ENCODE results near the gene SLC49A4.

Gene SLC49A4

DNA sequence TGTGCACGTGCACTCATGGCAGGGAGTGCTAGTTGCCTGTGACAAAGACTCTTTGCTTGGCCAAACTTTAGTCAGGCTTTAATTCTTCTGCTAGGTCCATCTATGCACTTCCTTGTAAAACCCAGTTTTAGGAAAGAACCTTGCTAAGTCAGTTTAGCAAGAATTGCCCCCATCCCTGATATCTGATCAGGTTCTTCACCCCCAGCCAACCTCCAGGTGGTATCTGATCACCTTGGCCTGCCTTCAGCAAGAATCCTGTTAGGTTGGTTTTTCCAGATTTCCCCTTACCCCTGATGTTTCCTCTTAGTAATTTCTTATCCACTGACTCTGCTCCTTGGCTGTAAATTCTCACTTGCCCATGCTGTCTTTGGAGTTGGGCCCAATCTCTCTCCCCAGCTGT, 9.6 kb upstream of the SLC49A4 start:
- DNase-seq (no peak), ATAC-seq (no peak)

DNA sequence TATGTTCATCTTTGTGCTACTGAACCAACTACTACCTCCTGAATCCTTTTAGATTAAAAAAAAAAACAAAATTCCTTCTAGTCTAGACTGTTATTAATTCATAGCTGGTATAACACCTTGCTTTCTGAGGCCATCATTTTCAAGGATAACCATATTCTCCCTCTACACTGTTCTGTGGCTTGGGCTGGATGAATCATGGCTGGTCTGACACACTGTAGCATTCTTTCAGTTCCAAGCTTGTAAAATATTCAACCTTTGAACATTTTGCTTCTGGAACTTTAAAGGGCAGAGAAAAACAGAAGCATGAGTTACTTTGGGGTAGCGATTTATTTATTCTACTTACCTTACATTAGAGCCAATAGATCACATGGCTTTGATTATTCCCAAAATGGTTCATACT, 8.8 kb upstream of the SLC49A4 start:
- DNase-seq (no peak), ATAC-seq (peak; percentile 85)

DNA sequence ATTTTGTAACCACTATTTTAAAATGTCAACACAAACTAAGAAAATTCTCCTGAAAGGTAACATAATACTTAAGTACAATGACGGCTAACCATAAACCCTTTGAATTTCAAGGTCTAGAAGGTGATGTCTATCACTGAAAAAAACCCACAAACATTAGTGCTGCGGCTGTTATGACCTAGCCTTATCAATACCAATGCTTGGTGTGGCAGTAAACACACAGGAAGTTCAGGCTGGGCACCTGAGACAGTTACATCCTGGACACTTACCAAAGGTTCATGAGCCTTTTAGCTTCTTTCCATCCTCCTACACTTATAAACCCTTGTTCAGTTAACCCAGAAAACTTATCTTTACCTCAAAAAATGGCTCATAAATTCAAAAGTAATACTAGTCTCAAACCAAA, 7.0 kb upstream of the SLC49A4 start:
- no peak for ATAC-seq

DNA sequence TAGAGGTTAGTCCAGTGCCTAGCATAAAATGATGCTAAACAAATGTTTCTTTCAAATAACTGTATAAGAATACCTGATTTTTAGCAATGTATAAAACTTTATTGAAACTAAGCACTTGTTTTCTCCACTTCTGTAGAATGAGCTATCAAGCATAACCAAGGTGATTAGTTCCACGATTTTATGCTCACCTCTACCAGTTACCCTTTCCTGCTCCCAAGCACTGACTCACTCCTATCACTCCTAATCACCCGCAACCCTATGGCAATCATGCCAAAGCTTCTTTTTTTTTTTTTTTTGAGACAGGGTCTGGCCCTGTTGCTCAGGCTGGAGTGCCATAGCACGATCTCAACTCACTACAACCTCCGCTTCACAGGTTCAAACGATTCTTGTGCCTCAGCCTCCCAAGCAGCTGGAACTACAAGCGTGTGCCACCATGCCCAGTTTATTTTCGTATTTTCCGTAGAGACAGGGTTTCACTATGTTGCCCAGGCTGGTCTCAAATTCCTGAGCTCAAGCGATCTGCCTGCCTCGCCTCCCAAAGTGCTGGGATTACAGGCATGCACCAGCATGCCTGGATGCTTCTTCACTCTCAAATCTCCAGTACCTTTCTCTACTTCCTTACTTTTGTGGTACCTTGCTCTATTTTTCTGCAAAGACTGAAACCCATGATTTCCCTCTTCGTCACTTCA, 5.1 kb upstream of the SLC49A4 start:
- ATAC-seq (no peak), DNase-seq (no peak)

More for the DNA sequence above, 7.0 kb upstream of the SLC49A4 start:
- DNase-seq: no peak

DNA sequence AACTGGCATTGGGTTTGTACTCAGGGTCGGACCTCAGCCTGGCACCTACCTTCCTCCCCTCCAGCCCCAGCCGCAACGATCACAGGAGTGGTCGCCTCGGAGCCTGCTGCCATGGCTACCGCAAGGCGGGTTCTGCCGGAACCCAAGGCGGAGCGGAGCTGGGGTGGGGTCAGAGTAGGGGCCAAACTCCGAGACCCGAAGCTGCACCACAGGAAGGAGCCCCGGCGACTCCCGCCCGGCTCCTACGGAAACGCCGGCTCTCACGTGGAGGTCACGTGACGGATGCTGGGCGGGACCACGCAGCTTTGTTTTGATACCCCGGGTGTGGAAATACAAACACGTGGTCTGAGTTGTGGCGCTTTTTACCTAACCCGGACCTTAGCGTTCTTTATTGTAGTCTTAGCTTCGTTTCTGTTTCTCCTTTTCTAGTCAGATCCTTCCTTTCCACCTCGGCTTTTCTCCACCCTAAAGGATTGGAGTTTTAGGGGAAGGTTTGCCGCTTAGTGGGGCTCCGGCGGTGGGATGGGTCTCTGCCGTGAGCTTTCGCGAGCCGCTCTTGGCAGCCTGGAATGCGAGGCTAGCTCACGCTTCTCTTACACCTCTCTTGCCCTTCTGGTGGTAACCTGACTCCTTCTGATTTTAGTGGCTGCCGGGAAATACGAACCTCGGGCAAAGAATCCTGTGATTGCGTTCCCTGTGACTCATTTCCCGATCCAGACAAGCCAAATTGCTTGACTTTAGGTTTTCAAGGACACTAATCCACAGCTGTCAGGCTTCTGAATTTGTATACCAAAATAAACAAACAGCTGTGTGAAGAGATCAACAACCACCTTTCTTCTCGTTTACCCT, 1.1 kb upstream of the SLC49A4 start, which contains the start of gene HSPBAP1:
Gene HSPBAP1 (minus strand): TSS at position 264 of the 849 bp plus-strand sequence. CDS start 151 bp downstream, at position 113.
- ATAC-seq: peak; percentile 59
- peak; percentile 92 for DNase-seq

DNA sequence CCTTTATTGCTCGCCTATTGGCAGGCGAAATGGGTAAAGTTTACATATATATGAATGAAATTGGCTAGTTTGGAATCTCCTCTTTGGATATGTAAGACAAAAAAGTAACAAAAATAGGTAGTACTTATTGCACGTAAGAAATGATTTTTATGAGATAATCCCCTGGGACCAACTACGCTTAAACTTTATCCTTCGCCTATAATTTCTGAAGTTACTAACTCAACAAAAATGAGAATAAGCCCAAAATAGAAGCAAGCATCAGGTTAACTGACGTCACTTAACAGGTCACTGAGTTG, 438 bp upstream of the SLC49A4 start:
- no peak for DNase-seq

DNA sequence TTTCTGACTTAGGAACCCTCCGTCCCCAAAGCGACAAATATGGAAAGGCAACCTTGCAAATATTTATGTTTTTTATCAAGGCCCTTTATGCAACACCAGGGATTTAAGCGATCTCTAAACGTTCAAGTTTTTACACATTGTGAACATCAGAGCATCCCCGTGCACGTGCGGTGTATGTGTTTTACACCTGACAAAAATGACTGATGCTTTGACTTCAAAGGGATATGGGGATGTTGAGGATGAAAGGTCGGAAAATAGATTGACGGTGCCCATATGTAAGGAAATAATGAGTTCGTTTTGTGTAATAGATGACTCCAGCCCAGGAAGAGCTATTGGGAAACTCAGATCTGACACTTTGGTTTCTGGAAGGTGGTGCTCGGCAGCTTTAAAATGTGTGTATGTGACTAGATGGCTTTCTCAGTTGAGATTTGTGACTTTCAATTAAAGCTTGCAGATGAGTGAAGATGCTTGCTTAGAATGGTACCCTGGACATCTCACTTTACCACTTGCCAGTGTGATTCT, 866 bp downstream of the SLC49A4 start:
- DNase-seq (no peak), ATAC-seq (no peak)

More for the DNA sequence above, 438 bp upstream of the SLC49A4 start:
- no peak for ATAC-seq

DNA sequence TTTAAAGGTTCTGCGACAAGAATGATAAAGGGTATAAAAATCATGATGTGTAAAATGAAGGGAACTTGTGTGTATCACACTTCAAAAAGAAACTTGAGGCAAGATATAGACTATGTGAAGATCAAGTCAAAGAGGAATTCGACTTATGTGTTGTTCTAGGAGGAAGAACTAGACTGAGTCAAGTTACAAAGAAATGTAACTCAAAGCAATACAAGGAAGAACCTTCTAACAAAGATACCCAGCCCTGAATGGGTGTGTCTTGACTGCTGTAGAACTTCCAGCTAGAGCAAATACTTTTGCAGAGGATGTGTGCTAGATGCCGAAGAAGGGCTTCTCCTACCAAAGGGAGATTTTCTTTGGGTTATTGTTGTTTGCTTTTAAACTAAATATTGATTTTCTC, 2.4 kb downstream of the SLC49A4 start:
- ATAC-seq (no peak), DNase-seq (no peak)

DNA sequence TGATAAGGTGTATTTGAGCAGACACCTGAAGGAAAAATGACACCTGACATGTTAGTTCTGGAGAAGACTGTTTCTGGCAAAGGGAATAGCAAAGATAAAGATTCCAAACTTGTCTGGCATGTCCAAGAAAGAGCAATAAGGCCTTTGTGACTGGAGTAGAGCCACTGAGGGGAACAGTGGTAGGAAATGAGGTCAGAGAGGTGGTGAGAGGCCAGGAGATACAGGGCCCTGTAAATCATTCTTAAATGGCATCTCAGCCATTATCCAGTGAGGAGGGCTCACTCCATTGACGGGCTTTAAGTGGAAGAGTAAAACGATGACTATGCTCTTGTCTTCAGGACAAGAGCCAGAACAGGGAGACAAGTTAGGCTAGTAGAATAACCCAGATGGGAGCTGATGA, 4.5 kb downstream of the SLC49A4 start:
- DNase-seq (no peak), ATAC-seq (no peak)

DNA sequence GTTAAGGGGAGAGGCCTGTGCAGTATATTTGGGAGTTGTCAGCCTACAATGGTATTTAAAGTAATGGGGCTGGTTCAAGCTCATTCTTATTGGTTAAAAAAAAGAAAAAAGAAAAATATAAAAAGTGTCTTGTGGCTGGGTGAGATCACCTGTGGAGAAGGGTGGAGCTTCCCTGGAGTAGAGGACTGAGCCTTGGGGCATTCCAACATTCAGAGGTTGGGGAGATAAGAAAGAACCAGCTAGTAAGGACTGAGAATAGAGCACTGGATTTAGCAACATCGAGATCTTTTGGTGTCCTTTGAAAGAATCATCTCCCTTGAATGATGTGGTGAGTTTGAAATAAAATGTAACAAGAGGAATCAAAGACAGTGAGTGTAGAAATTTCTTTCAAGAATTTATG, 5.2 kb downstream of the SLC49A4 start:
- ATAC-seq (no peak), DNase-seq (no peak)

DNA sequence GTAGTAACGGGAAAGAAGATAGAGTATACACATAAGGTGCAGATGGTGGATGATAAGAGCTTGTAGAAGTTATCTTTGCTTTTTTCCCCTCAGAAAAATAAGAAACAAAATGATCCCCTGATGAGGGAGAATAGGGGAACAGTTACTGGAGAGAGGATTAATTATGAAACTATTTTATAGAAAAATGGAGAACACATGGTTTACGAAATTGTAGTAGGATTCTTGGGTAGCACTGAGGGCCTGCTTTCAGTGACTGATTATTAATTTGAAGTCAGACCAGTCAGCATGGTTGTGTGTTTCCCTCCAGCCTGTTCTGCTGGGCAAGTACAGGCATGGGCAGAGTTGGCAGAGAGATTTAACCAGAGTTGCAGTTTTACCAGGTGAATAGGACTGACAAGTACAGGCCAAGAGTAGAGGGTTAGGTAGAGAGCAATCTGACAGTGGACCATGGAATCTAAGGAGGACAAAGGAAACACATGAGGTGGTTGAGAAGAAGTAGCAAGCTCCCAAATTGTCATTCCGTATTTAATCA, 5.9 kb downstream of the SLC49A4 start:
- ATAC-seq: no peak
- DNase-seq: no peak

DNA sequence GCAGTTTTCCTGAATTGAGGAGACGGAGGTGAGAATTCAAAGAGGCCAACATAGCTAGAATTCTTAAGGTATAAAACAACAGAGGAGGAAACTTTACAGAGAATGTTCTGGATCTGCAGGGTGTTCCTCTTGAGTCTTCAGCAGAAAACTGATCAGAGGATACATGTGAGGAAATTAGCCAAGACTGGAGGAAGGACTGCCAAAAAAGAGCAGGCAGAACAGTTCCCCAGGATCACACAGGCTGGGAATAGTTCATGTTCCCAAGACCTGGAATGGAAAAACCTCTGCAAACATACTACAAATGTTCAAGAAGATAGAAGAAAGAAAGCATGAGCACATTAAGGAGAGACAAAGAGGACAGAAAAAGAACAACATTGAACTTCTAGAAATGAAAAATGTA, 7.5 kb downstream of the SLC49A4 start:
- no peak for DNase-seq
- no peak for ATAC-seq

DNA sequence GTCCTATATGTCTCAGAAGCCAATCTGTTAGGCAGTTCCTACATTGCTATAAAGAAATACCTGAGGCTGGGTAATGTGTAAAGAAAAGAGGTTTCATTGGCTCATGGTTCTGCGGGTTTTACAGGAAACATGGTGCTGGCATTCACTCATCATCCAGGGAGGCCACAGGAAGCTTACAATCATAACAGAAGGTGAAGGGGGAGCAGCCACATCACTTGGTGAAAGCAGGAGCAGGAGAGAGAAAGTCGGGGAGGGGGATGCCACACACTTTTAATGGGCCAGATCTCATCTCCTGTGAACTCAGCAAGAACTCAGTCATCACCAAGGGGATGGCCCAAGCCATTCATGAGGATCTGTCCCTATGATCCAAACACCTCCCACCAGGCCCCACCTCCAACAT, 9.1 kb downstream of the SLC49A4 start:
- ATAC-seq (no peak), DNase-seq (no peak)

DNA sequence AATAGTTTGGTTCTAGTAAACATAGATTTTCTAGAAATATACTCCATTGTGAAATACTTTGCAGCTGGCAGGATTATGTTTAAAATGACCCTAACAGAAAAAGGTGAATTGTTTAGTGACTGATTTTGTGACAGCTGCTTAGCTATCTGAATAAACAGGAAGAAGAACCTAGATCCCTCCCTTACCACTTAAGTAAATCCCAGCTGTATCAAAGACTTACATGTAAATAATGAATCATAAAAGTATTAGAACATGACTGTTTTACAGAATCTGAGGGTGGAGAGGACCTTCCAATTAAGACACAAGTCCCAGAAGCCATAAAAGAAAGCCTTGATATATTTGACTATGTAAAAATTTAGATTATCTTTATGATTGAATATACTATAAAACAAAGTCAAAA, 15.9 kb downstream of the SLC49A4 start:
- no peak for ATAC-seq
- DNase-seq: no peak

DNA sequence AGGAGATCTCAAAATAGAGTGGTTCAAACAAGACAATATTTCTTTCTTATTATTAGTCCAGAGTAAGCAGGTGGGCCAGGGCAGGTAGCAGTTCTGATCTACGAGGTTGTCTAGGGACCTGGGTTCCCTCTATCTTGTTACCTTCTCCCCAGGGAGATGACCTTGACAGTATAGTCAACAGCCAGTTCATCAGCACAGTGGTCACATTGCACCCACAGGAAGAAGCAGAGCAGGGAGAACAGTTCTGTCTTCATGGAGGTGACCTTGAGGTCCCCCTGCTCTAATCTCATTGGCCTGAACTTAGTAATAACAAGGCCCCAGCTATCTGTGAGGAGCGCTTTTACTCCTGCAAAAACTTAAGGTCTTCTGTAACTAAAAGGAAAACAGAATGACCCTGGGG, 21.7 kb downstream of the SLC49A4 start:
- DNase-seq: no peak

DNA sequence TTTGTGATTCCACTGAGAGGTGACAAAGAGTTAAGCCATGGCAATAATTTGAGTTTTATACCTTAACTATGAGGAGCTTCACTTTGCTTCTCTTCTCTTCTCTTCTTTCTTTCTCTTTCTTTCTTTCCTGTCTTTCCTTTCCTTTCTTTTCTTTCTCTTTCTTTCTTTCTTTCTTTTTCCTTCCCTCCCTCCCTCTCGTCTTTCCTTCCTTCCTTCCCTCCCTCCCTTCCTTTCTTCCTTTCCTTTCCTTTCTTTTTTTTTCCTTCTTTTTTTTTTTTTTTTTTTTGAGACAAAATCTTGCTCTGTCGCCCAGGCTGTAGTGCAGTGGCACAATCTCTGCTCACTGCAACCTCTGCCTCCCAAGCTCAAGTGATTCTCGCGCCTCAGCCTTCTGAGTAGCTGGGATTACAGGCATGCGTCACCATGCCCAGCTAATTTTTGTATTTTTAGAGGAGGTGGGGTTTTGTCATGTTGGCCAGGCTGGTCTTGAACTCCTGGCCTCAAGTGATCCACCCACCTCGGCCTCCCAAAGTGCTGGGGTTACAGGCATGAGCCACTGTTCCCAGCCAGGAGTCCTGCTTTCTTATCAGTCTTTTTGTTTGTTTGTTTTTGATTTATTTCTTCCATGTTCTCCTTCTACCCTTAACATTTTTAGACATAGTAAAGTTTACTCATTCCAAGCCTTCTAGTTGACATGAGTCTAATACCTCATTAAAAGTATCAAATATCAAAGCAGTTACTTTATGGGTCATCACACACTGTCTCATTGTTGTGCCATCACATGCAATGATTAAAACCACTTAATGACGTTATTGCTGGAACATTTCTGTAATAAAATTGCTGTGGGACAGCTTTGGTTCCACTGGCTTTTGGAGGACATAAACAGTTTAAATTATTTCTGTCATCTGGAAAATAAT, 29.9 kb downstream of the SLC49A4 start:
- ATAC-seq: no peak
- no peak for DNase-seq

More for the DNA sequence above, 21.7 kb downstream of the SLC49A4 start:
- ATAC-seq: no peak

DNA sequence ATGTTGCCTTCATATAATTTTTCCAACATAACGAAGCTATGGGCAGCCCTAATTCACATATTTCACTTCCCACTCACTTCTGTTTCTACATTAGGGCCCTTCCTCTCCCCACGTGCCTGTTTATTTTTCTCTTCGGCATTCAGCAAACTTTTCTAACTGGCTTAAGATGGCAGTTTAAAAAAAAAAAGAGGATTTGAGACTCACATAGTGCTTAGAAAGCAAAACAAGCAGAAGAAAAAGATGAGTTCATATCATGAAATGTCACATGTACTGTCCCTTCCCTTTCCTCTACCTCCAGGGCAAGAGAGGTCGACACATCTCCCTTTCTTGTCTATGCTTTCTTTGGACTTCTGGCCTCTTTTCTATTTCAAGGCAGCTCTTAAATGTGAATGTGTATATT, 30.6 kb downstream of the SLC49A4 start:
- no peak for ATAC-seq
- no peak for DNase-seq

DNA sequence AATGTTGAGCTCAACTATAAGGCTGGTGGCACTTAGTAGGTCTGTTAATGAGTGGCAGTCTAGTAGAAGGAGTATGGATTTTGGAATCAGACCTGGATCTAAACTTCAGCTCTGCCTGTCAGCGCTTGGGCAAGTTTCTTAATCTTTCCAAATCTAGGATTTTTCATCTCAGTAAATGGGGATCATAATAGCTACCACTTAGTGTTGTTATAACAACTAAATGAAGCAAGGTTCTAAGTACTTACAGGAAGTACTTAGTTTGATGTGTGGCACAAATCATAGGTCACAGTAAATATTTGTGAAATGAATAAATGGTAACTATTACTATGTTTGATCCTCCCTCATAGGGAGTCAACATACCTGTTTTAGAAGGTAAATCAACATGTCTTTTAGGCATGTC, 31.4 kb downstream of the SLC49A4 start:
- no peak for ATAC-seq
- no peak for DNase-seq

DNA sequence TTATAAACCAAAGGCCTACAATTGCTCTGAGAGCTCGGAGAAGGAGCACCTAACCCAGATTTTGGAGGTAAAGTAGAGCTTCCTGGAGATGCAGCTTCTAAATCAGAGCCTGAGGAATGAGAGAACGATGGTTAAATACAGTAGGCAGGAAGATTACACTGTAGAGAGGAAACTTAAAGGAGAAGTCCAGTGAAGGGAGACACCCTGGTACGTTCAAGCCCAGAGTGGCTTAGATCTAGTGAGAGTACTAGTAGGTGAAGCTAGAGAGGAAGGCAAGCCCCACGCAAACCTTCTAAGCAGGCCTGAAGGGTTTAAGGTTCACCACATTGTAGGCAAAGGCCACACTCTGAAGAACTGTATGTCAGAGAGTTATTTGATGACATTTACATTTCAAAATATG, 33.4 kb downstream of the SLC49A4 start:
- ATAC-seq (no peak), DNase-seq (no peak)

DNA sequence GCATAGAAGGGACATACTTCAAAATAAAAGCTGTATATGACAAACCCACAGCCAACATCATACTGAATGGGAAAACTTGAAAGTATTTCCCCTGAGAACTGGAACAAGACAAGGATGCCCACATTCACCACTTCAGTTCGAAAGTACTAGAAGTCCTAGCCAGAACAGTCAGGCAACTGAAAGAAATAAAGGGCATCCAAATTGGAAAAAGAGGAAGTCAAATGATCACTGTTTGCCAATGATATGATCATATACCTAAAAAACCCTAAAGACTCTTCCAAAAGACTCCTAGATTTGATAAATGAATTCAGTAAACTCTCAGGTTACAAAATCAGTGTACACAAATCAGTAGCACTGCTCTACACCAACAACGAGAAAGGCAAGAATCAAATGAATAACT, 40.7 kb downstream of the SLC49A4 start:
- ATAC-seq (no peak), DNase-seq (no peak)

DNA sequence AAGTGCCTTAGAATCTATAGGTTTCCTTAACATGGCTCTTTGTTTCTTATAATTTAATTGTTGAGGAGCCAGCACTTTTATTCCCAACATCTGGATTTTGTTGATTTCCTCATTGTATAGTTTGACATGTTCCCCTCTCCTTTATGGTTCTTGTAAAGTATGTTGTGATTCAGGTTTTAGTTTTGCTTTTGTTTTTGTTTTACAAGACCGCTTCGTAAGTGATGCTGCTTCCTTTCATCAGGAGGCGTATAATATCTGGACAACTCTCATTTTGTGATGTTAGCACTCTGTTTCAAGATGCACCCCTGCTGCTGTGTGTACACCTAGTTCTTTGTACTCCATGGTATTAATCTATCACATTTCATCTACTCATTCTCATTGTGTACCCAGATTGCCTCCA, 48.7 kb downstream of the SLC49A4 start:
- DNase-seq (no peak), ATAC-seq (no peak)

DNA sequence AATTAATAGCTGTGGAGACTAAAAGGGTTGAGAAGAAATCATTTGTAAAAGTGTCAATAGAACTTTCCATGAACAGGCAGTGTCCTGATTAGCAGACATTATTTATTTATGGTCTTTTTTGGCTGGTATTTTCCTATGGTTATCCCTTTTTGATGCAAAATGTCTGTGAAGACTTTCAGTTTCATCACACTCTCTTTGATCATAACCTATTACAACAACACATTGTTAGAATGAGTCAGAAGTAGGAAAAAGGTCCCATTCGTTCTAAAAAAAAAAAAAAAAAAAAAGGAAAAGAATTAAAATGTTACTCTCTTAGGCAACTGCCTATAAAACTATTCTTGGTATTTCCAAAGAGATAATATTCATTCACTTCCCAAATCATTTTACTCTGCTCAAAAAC, 62.1 kb downstream of the SLC49A4 start:
- DNase-seq: no peak

More for the DNA sequence above, 62.1 kb downstream of the SLC49A4 start:
- ATAC-seq: peak; percentile 59
